Upper lobe of left lung (tissue), 6 donors: Measurements from ENCODE around the gene TARDBP. TPM values are rescaled to one million over a fixed set of nuclear protein-coding genes. Genes with fewer than 3 reads are reported as not detected.
"Not testable (repeated sequence)": the region's sequence is repeated elsewhere in the genome, so short reads cannot be mapped to it uniquely, and the experiment has no call there.

Experiments used
- ATAC-seq, 2 donors: fragments of 200-7000 bp; cut with Tn5 transposase; one replicate each; pipeline ENCODE4 v1.9.1; 2022; ENCODE audit warnings: mild to moderate bottlenecking in 2 of 2, moderate library complexity in 2 of 2; ENCODE audit not compliant: low FRiP score in 2 of 2
- DNase-seq, 2 donors: peaks; one replicate each; pipeline ENCODE4 v3.0.0-alpha.2; 2019 to 2020
- H3K27ac ChIP-seq, 4 donors: fragments of 200-600 bp; sonication (generic); one replicate each; pipeline ENCODE4 v1.5.1; 2016 to 2019
- H3K27me3 ChIP-seq, 4 donors: fragments of 200-600 bp; sonication (generic); one replicate each; pipeline ENCODE4 v1.5.1; 2017 to 2019
- H3K36me3 ChIP-seq, 4 donors: fragments of 200-600 bp; sonication (generic); one replicate each; pipeline ENCODE4 v1.5.1; 2016 to 2019
- H3K4me1 ChIP-seq, 4 donors: fragments of 200-600 bp; sonication (generic); one replicate each; pipeline ENCODE4 v1.5.1; 2018 to 2019
- H3K4me3 ChIP-seq, 4 donors: fragments of 200-600 bp; sonication (generic); one replicate each; pipeline ENCODE4 v1.5.1; 2017 to 2019; ENCODE audit warnings: mild to moderate bottlenecking in 2 of 4, moderate library complexity in 1 of 4
- H3K9me3 ChIP-seq, 4 donors: fragments of 200-600 bp; sonication (generic); one replicate each; pipeline ENCODE4 v1.5.1; 2018 to 2019
- CTCF ChIP-seq, 6 experiments: fragments of 450-650 bp in 4 of 6; fragments of 200-600 bp in 2 of 6; sonication (generic) in 2 of 6; IDR thresholded peaks; one replicate each; pipeline ENCODE4 v1.5.1; 2016 to 2019; ENCODE audit warnings: antibody characterized with exemption in 6 of 6
- EP300 ChIP-seq, 4 donors: sonication (generic); formaldehyde crosslinking; IDR thresholded peaks; one replicate each; pipeline ENCODE4 v1.5.1; 2017; ENCODE audit warnings: antibody characterized with exemption in 4 of 4, control low read depth in 2 of 4
- POLR2A ChIP-seq, 4 donors: fragments of 450-650 bp; IDR thresholded peaks; one replicate each; pipeline ENCODE4 v1.5.1; 2016 to 2017; ENCODE audit warnings: antibody characterized with exemption in 4 of 4, mild to moderate bottlenecking in 2 of 4
- POLR2AphosphoS5 ChIP-seq, 2 donors: sonication (generic); formaldehyde crosslinking; IDR thresholded peaks; one replicate each; pipeline ENCODE4 v1.5.1; 2017; ENCODE audit warnings: antibody characterized with exemption in 2 of 2
- WGBS, 2 donors: methylation state at CpG; one replicate each; pipeline ENCODE4 v1.1.5; 2017 to 2018; 5-methylcytosine and 5-hydroxymethylcytosine counted together
- total RNA-seq, 6 donors: library from RNA; depleted of rRNA in 4 of 6; stranded (reverse); fragments of >200 nt in 4 of 6; gene quantifications; one replicate each; pipeline versions ENCODE4 v1.1.0 to v1.2.1, GENCODE V29; 2016 to 2021
- donor health status: DM: no; HTN: no; CAD: no; lungs with moderate emphysema.
- donor health status: DM: no; HTN: yes; CAD: no; lungs with severe emphysema.

The TARDBP gene
- total RNA-seq, 6 donors from 2014 or later = 108 to 388 (median 138) TPM

DNA sequence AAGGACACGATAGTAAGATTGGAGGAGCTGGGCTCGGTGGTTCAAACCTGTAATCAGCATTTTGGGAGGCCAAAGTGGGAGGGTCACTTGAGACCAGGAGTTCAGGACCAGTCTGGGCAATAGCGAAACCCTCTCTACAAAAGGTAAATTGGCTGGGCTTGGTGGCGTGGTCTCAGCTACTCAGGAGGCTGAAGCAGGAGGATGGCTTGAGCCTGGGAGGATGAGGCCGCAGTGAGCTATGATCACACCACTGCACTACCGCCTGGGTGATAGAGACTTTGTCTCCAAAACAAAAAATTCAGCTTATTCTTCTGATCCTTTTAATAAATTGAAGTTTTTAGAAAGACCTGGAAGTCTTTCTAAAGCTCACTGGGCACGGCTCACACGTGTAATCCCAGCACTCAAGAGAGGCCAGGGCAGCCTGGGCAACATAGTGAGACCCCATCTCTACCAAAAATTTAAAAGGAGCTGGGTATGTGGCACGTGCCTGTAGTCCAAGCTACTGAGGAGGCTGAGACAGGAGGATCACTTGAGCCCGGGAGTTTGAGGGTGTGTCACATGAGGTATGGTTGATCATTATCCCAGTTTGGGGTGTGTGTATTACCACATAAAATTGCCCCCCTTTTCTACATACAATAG, 19.3 kb downstream of the TARDBP start:
- Histone ChIP-seq H3K9me3 (no peaks in the 10 kb centered on the region), H3K4me1 (no peaks in the 10 kb centered on the region), H3K27me3 (no peaks in the 10 kb centered on the region), H3K27ac (no peak overlapping the region), H3K4me3 (no peak overlapping the region), H3K36me3 (peaks cover 0 to 30% (median 13%) of the 10 kb centered on the region in 4 donors)
- DNase-seq = no peak
- no peak for ATAC-seq
- TF ChIP-seq EP300 (IDR thresholded peaks at IDR 0.05) (no peak), POLR2AphosphoS5 (IDR thresholded peaks at IDR 0.05) (no peak), CTCF (IDR thresholded peaks at IDR 0.05) (no peak), POLR2A (IDR thresholded peaks at IDR 0.05) (no peak)
- 91 to 94% methylated on average over 10 of the region's 10 CpGs for WGBS, 2 donors

- H3K27me3 ChIP-seq, H3K9me3 ChIP-seq, ATAC-seq, DNase-seq, H3K4me1 ChIP-seq, H3K4me3 ChIP-seq, H3K27ac ChIP-seq, H3K36me3 ChIP-seq: not testable (repeated sequence)
- whole genome bisulfite sequencing, 2 donors = 57% methylated on average over 18 of the region's 18 CpGs
Observed at GRCh38 chr1:11037019-11037739, 24.7 kb downstream of the TARDBP start.

- no peak for TF ChIP-seq POLR2AphosphoS5 (IDR thresholded peaks at IDR 0.05)
- TF ChIP-seq POLR2A (IDR thresholded peaks at IDR 0.05) = no peak
- peak; percentile 73 to 92 (median 90) for TF ChIP-seq CTCF (IDR thresholded peaks at IDR 0.05)
- TF ChIP-seq EP300 (IDR thresholded peaks at IDR 0.05) = no peak
- peak; percentile 90 to 96 for ATAC-seq
- WGBS, 2 donors = 1% methylated on average over 8 of the region's 8 CpGs
Observed at GRCh38 chr1:11037740-11038182, 25.3 kb downstream of the TARDBP start.

DNA sequence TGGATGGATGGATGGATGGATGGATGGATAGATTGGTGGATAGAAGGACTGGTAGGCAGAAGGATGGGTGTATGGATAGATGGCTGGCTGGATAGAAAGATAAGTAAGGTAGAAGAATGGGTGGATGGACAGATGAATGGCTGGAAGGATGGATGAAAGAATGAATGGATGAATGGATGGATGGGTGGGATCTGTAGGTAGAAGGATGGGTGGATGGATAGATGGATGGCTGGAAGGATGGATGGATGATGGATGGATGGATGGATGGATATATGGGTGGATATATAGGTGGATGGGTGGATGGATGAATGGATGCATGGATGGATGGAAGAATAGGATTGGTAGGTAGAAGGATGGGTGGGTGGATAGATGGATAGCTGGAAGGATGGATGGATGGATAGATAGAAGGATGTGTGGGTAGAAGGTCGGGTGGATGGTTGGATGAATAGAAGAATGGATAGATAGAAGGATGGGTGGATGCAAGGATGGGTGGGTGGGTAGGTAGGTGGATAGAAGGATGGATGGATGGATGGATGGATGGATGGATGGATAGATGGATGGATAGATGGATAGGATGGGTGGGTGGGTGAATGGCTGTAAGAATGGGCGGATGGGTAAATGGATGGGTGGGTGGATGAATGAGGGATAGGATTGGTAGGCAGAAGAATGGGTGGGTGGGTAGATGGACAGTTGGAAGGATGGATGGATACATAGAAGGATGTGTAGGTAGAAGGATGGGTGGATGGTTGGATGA, 27.1 kb downstream of the TARDBP start:
- ATAC-seq = no peak
- no peaks in the 10 kb centered on the region for H3K4me1 ChIP-seq
- TF ChIP-seq POLR2AphosphoS5 (IDR thresholded peaks at IDR 0.05) = no peak
- no peak for TF ChIP-seq CTCF (IDR thresholded peaks at IDR 0.05)
- TF ChIP-seq POLR2A (IDR thresholded peaks at IDR 0.05) = no peak
- no peak for TF ChIP-seq EP300 (IDR thresholded peaks at IDR 0.05)

More at GRCh38 chr1:11037740-11038182, 25.3 kb downstream of the TARDBP start:
- Histone ChIP-seq H3K36me3 (no peaks in the 10 kb centered on the region), H3K9me3 (no peaks in the 10 kb centered on the region), H3K4me1 (no peaks in the 10 kb centered on the region), H3K27ac (no peak overlapping the region), H3K4me3 (no peak overlapping the region), H3K27me3 (no peaks in the 10 kb centered on the region)
- DNase-seq = peak in 1 of 2 donors; percentile 87

DNA sequence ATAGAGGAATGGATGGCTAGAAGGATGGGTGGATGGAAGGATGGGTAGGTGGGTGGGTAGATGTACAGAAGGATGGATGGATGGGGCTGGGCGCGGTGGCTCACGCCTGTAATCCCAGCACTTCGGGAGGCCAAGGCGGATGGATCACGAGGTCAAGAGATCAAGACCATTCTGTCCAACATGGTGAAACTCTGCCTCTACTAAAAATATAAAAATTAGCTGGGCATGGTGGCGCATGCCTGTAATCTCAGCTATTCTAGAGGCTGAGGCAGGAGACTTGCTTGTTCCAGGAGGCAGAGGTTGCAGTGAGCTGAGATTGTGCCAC, 27.6 kb downstream of the TARDBP start:
- H3K36me3 ChIP-seq, DNase-seq, ATAC-seq, H3K27ac ChIP-seq, H3K4me3 ChIP-seq, H3K27me3 ChIP-seq, H3K9me3 ChIP-seq, H3K4me1 ChIP-seq: not testable (repeated sequence)
- 86 to 90% methylated on average over 7 of the region's 7 CpGs for WGBS, 2 donors

More for the DNA sequence above, 27.1 kb downstream of the TARDBP start:
- Histone ChIP-seq H3K27ac (no peak overlapping the region), H3K4me3 (no peak overlapping the region), H3K36me3 (no peaks in the 10 kb centered on the region), H3K9me3 (no peaks in the 10 kb centered on the region), H3K27me3 (no peaks in the 10 kb centered on the region)
- DNase-seq = no peak
- WGBS, 2 donors = 63 to 74% methylated on average over 2 of the region's 2 CpGs
